Neural cell (in vitro differentiated cells): ENCODE results near the gene RAB40C. TPM values are rescaled to one million over a fixed set of nuclear protein-coding genes. Genes with fewer than 3 reads are reported as not detected.

Experiments used
- H2AFZ ChIP-seq: fragments of 200-600, 300-800 bp; sonication (generic), shearing (Covaris generic); 2 replicates; pipeline ENCODE4 v1.6.0; 2014; ENCODE audit warnings: low read depth, mild to moderate bottlenecking, antibody characterized with exemption, low read length, moderate library complexity
- H3F3A ChIP-seq: fragments of 200-600 bp; shearing (Covaris generic); 2 replicates; pipeline ENCODE4 v1.6.1; 2016; ENCODE audit warnings: mild to moderate bottlenecking, moderate library complexity, mixed read lengths, antibody characterized with exemption, low read length; ENCODE audit not compliant: insufficient read depth, poor library complexity, severe bottlenecking
- H3K27ac ChIP-seq: fragments of 200-600, 300-800 bp; sonication (generic), shearing (Covaris generic); 2 replicates; pipeline ENCODE4 v1.5.1; 2014; ENCODE audit warnings: mild to moderate bottlenecking, low read length, moderate library complexity
- H3K27me3 ChIP-seq: fragments of 300-800, 200-600 bp; sonication (generic), shearing (Covaris generic); 2 replicates; pipeline ENCODE4 v1.6.0; 2014; ENCODE audit warnings: mild to moderate bottlenecking, low read depth, low read length, moderate library complexity; ENCODE audit not compliant: insufficient read depth
- H3K36me3 ChIP-seq: fragments of 300-800, 200-600 bp; sonication (generic), shearing (Covaris generic); 2 replicates; pipeline ENCODE4 v1.5.1; 2014; ENCODE audit warnings: mild to moderate bottlenecking, antibody characterized with exemption, low read length, moderate library complexity; ENCODE audit not compliant: insufficient read depth
- H3K4me2 ChIP-seq: fragments of 300-800, 200-600 bp; sonication (generic), shearing (Covaris generic); 2 replicates; pipeline ENCODE4 v1.6.0; 2014; ENCODE audit warnings: mild to moderate bottlenecking, low read length
- H3K4me3 ChIP-seq: fragments of 300-800, 200-600 bp; sonication (generic), shearing (Covaris generic); 2 replicates; pipeline ENCODE4 v1.5.1; 2014; ENCODE audit warnings: mild to moderate bottlenecking, low read length, moderate library complexity
- H3K79me2 ChIP-seq: fragments of 200-600 bp; shearing (Covaris generic); replicated peaks from 2 replicates; pipeline ENCODE4 v1.6.0; 2014; ENCODE audit warnings: mild to moderate bottlenecking, low read length, moderate library complexity; ENCODE audit not compliant: insufficient read depth
- H3K9ac ChIP-seq: fragments of 300-800, 200-600 bp; sonication (generic), shearing (Covaris generic); 2 replicates; pipeline ENCODE4 v1.6.1; 2016; ENCODE audit warnings: mild to moderate bottlenecking, low read length, mixed read lengths
- H3K9me2 ChIP-seq: fragments of 200-600 bp; shearing (Covaris generic); 2 replicates; pipeline ENCODE4 v1.6.1; 2016; ENCODE audit warnings: mild to moderate bottlenecking, low read length, mixed read lengths; ENCODE audit not compliant: insufficient read depth
- H3K9me3 ChIP-seq: fragments of 200-600, 300-800 bp; sonication (generic), shearing (Covaris generic); 2 replicates; pipeline ENCODE4 v1.6.1; 2016; ENCODE audit warnings: mild to moderate bottlenecking, mixed run types, low read length, moderate library complexity, mixed read lengths
- H4K20me1 ChIP-seq: fragments of 200-600 bp; shearing (Covaris generic); 2 replicates; pipeline ENCODE4 v1.6.1; 2016; ENCODE audit warnings: mild to moderate bottlenecking, mixed run types; ENCODE audit not compliant: insufficient read depth
- CTCF ChIP-seq: fragments of 450-650 bp; IDR thresholded peaks from 2 replicates; pipeline ENCODE4 v1.5.1; 2014; ENCODE audit warnings: antibody characterized with exemption, mild to moderate bottlenecking, moderate library complexity; ENCODE audit not compliant: poor library complexity, severe bottlenecking
- EP300 ChIP-seq: fragments of 450-650 bp; conservative IDR thresholded peaks from 2 replicates; pipeline ENCODE4 v1.6.1; 2014; ENCODE audit warnings: antibody characterized with exemption, mild to moderate bottlenecking, moderate library complexity; ENCODE audit not compliant: poor library complexity, severe bottlenecking
- EZH2 ChIP-seq: fragments of 200-600, 300-800 bp; shearing (Covaris generic), sonication (generic); IDR thresholded peaks from 2 replicates; pipeline ENCODE4 v1.6.1; 2014; ENCODE audit warnings: antibody characterized with exemption, low read length, borderline replicate concordance, mild to moderate bottlenecking; ENCODE audit not compliant: insufficient read depth, poor library complexity, severe bottlenecking
- MXI1 ChIP-seq: fragments of 450-650 bp; conservative IDR thresholded peaks from 2 replicates; pipeline ENCODE4 v1.6.1; 2014; ENCODE audit warnings: antibody characterized with exemption, mild to moderate bottlenecking; ENCODE audit not compliant: poor library complexity, severe bottlenecking
- POLR2AphosphoS5 ChIP-seq: IDR thresholded peaks from 2 replicates; pipeline ENCODE4 v1.6.1; 2012
- RAD21 ChIP-seq: fragments of 450-650 bp; conservative IDR thresholded peaks from 2 replicates; pipeline ENCODE4 v1.6.1; 2014; ENCODE audit warnings: antibody characterized with exemption, mild to moderate bottlenecking, moderate library complexity
- REST ChIP-seq: IDR thresholded peaks from 2 replicates; pipeline ENCODE4 v1.6.1; 2012; ENCODE audit warnings: borderline replicate concordance
- SMC3 ChIP-seq: fragments of 450-650 bp; conservative IDR thresholded peaks from 2 replicates; pipeline ENCODE4 v1.6.1; 2014; ENCODE audit warnings: antibody characterized with exemption, mild to moderate bottlenecking, moderate library complexity; ENCODE audit not compliant: poor library complexity
- TAF1 ChIP-seq: IDR thresholded peaks from 2 replicates; pipeline ENCODE4 v1.6.1; 2012; ENCODE audit warnings: low read depth
- polyA plus RNA-seq: library from polyadenylated mRNA; depleted of rRNA; stranded (reverse); fragments of >200 nt; gene quantifications from 2 replicates; pipeline ENCODE4 v1.2.3, GENCODE V29; 2014

The RAB40C gene
- polyA plus RNA-seq, 1 donor from 2014 or later, result 40.7 TPM

GRCh38 chr16:585351-585750 is 4.5 kb upstream of the RAB40C start:
- Histone ChIP-seq H3K9me2 (no peaks in the 10 kb centered on the region), H3K27ac (no peak overlapping the region), H3K27me3 (no peaks in the 10 kb centered on the region), H3K4me3 (no peak overlapping the region), H2AFZ (no peak overlapping the region), H4K20me1 (no peaks in the 10 kb centered on the region), H3K36me3 (no peaks in the 10 kb centered on the region), H3F3A (no peaks in the 10 kb centered on the region), H3K9me3 (no peaks in the 10 kb centered on the region), H3K4me2 (no peak overlapping the region), H3K79me2 (peaks cover under 1% of the 10 kb centered on the region), H3K9ac (no peak overlapping the region)
- no peak for TF ChIP-seq RAD21
- no peak for TF ChIP-seq SMC3
- no peak for TF ChIP-seq CTCF
- TF ChIP-seq EP300, result no peak
- no peak for TF ChIP-seq MXI1
- TF ChIP-seq POLR2AphosphoS5, result no peak
- TF ChIP-seq REST, result no peak
- TF ChIP-seq EZH2, result no peak
- TF ChIP-seq TAF1, result no peak

GRCh38 chr16:586047-586644 is 3.7 kb upstream of the RAB40C start:
- Histone ChIP-seq H3K36me3 (no peaks in the 10 kb centered on the region), H3K9me3 (no peaks in the 10 kb centered on the region), H3K9ac (no peak overlapping the region), H3K27ac (no peak overlapping the region), H3K79me2 (peaks cover 9% of the 10 kb centered on the region), H3K27me3 (no peaks in the 10 kb centered on the region), H3F3A (no peaks in the 10 kb centered on the region), H3K4me2 (no peak overlapping the region), H3K4me3 (no peak overlapping the region), H3K9me2 (no peaks in the 10 kb centered on the region), H4K20me1 (no peaks in the 10 kb centered on the region), H2AFZ (no peak overlapping the region)
- no peak for TF ChIP-seq SMC3
- TF ChIP-seq REST, result no peak
- no peak for TF ChIP-seq TAF1
- TF ChIP-seq POLR2AphosphoS5, result no peak
- TF ChIP-seq MXI1, result no peak
